ENCODE data around the gene BORCS5.

Gene BORCS5

DNA sequence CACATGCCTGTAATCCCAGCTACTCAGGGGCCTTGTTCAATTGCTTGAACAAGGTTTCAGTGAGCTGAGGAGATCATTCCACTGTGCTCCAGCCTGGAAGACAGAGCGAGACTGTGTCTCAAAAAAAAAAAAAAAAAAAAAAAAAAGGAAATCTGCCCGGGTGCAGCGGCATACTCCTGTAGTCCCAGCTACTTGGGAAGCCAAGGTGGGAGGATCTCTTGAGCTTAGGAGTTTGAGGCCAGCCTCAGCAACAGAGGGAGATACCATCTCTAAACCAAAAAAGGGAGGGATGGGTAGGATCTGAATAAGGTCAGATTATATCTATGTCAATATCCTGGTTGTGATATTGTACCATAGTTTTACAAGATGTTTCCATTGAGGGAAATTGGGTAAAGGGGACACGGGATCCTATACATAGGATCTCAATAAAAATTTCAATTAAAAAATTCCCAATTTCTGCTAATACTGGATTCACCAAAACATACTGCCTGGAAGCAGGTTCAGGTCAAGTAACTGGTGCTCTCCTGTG lies 76.4 kb downstream of the BORCS5 start:
- DNase-seq (ENCODE audit: low read depth in 2 of 2): no peak

DNA sequence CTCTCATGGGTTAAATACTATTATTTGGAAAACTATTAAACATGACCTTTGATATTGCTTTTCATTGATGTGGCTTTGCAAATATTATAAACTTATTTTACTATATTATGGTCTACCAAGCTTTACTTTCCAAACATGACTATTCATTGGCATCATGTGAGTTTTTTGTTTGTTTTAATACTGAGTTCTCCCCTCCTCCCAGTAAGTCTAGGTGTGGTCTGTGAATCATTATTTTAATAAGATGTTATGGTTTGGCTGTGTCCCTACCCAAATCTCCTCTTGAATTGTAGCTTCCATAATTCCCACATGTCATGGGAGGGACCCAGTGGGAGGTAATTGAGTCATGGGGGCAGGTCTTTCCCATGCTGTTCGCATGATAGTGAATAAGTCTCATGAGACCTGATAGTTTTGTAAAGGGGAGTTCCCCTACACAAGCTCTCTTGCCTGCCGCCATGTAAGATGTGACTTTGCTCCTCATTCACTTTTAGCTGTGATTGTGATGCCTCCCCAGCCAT lies 80.0 kb downstream of the BORCS5 start:
- no peak for DNase-seq (ENCODE audit: low read depth in 2 of 2)

DNA sequence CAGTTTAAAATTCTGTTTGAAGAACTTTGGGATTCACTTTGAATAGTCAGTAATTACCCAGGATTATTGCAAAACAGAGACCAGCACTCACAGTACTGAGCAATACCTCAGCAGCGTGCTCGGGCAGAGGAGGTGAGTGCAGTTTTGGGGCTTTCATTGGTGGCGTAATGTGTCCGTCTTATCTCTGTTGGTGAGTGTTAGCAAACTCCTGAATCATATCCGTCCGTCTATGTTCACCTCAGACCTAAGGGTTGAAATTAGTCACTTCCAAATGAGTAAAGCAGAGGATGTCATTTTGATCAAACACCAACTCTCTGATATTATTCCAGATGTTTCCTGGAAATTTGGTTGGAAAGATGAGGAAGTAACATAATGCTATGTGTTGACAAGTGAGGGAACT lies 82.8 kb downstream of the BORCS5 start:
- no peak for DNase-seq (ENCODE audit: low read depth in 2 of 2)

DNA sequence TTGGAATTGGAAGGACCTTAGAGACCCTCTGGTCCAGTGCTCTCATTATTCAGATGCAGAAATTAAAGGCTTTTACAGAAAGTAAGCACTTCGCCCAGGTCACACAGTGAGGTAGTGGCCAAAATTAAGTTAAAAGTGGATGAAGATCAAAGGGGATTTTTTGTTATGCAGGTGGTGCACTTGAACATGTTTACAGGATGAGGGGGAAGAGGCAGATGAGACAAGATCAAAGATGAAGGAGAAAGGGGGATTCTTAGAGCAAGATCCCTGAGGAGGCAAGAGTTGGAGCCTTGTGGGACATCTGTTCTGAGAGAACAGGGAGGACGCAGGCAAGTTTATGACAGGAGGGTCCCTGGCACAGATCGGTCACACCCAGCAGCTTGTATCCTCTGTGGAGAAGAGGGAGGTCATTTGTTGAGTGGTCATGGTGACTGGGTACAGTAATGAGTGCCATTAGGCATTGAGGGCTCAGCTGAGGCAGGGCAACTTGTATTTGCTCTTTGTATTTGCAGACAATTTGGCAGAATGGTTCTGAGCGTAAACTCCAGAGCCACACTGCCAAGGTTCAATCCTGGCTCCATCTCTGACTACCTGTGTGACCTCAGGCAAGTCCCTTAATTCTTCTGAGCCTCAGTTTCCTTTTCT lies 84.0 kb downstream of the BORCS5 start:
- no peak for DNase-seq (ENCODE audit: low read depth in 2 of 2)

DNA sequence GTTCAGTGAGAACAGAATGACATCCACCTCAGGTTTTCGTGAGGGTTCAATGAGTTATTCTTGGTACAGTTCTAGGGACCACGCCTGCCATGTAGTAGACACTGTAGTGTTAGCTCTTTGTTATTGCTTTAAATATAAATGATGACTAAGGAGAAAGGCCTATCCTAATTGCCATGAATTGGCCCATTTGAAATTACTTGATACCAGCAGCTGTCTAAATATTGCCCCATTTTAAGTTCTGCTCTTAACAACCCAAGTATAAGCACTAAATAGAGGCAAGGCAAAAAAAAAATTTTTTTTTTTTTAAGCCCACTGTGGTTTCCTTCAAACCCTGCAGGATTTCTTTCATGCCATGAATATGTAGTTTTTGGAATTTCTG lies 84.5 kb downstream of the BORCS5 start:
- no peak for DNase-seq (ENCODE audit: low read depth in 2 of 2)

DNA sequence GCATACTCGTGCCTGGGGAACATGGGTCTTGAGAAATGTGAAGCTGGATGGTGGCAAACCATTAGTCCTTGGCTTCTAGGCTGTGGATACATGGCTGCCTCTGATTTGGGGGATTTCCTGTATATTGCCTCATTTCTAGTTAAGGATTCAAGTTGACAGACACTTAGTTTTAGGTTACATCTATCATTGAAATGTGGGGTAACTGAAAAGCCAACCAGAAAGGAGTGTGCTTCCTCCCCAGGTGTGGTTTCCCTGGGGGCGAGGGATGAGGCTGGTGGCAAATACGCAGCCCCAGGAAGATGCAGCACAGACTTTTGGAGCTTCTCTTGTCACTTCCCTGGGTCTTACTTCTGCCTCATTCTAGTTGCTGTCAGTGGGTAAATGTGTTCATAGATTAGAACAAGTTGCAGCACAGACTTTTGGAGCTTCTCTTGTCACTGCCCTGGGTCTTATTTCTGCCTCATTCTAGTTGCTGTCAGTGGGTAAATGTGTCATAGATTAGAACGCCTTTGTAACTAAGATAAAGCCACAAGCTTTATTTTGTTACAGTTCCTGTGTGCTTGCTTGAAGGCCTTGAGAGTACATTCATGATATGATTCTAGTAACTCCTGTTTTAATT lies 85.1 kb downstream of the BORCS5 start:
- DNase-seq (ENCODE audit: low read depth in 2 of 2): no peak

DNA sequence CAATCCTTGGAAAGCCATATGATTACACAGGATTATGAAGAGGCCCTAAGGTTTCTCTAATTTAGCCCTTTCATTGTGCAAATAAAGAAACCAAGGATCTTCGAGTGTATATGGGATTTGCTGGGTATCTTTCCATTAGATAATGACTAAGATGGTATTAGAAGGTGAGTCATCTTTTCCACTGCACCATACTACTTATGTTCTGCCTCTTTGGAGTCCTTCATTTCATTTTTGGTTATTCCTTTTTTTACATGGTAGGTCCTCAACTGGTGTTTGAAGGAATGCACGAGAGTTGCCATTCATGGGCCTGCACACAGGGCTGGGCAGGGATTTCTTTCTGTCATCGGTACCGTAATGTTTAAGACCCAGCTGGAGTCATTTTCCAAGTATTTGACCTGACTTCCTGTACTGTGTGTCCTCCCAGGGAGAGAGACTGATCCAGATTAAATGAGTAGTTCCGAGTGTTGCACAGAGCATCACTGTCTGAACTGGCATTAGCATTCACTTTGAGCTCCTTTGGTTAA lies 85.7 kb downstream of the BORCS5 start:
- DNase-seq (ENCODE audit: low read depth in 2 of 2): no peak

DNA sequence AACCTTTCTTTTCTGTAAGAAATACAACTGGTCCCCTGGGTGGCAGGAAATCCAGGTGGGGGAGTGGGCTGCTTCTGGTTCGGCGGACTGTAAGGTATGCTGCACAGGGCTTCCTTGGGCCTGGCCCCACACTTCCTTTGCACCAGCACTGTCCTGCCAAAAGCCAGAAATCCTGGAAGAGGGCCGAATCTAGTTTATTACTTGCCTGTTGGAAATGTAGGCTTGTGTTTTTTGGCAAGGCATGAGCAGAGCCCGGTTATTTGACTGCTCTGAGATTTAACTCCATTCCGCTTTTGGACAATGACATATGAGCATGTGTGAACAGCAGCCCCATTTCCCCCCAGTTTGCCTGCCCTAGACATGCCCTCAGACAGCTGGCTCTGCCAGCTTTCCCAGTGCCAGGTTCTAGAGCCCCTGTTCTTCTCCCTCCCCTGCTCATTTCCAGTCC lies 86.6 kb downstream of the BORCS5 start:
- DNase-seq (ENCODE audit: low read depth in 2 of 2): no peak

DNA sequence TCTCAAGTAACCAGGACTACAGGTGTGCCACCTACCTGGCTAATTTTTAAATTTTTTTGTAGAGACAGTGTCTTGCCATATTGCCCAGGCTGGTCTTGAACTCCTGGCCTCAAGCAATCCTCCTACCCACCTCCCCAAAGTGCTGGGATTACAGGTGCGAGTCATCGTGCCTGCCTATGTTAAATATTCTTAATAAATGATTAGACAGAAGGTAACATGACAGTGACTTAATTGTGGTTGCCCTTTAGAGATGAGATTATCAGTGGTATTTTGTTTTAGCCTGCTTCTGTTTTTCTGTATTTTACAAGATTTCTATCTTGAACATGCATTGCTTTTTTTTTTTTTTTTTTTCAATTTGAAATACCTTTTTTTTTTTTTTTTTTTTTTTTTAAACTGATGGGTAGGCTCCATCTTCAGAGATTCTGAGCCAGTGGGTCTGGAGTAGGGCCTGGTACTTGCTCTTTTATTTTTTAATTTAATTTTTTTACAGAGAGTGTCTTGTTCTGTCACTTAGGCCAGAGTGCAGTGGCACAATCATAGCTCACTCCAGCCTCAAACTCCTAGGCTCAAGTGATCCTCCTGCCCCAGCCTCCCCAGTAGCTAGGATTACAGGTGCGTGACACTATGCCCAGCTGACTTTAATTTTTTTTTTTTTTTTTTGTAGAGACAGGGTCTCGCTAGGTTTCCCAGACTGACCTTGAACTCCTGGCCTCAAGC lies 88.4 kb downstream of the BORCS5 start:
- DNase-seq (ENCODE audit: low read depth in 2 of 2): no peak

DNA sequence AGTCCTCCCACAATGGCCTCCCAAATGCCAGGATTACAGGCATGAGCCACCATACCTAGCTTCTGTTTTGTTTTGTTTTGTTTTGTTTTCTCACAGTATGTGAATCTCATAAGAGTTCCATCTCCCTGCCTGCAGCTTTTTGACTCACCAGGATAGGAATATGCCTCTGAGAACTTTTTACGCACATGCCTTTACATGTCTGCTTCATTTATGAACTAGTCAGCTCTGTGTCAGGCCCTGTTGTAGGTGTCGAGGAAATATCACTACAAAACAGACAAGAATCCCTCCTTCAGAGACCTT lies 89.0 kb downstream of the BORCS5 start:
- DNase-seq (ENCODE audit: low read depth in 2 of 2): no peak

DNA sequence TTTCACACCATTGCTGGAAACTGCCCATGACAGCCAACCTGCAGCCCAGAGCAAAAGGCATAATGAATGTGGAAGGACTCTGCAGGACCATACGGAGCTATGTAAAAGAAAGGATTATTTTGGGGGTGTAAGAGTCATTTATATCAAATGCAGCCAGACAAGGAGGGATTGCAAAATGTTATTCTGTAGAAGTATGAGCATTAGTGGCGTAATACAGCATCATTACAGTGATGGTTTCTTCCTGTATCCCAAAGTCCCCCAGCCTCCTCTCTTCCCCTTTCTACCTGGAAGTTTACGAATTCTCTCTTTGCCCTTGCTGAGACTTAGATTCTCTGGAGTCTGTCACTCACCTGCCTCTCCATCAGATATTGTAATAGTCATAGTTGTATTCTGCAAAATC lies 89.9 kb downstream of the BORCS5 start:
- no peak for DNase-seq (ENCODE audit: low read depth in 2 of 2)

DNA sequence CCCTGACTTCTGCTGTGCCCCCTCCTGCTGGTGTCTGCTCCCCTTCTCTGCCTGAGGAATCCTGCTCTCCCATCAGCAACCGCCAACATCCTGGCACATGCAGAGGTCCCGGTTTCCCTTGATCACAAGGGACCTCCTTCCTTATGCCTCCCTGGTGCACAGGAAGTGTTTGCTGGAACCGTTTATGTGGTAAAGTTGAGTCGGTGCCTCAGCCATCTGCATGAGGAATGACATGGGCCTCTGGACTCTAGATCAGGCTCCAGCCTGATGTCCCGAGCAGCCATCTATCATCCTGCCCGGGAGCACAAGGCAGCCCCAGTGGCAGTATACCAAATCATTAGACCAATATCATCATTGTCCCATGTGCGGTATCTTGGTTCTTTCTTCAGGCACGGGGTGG lies 90.4 kb downstream of the BORCS5 start:
- DNase-seq (ENCODE audit: low read depth in 2 of 2): no peak

DNA sequence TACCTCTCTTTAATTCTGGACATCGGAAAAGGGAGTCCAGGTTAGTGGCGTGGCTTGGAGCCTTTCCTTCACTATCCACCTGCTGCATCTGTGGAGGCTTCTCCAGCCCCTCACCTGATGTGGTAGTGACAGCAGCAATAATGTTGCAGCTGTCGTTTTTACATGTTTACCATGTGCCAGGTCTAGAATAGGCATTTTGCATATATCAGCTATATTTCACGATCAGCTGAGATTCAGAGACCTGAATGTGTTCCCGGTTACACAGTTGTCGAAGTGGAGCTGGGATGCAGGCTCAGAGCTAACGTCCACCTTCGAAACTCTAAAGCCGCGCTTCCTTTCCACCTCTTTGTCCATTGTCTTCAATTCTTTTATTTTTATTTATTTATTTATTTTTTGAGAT lies 91.0 kb downstream of the BORCS5 start:
- DNase-seq (ENCODE audit: low read depth in 2 of 2): no peak

DNA sequence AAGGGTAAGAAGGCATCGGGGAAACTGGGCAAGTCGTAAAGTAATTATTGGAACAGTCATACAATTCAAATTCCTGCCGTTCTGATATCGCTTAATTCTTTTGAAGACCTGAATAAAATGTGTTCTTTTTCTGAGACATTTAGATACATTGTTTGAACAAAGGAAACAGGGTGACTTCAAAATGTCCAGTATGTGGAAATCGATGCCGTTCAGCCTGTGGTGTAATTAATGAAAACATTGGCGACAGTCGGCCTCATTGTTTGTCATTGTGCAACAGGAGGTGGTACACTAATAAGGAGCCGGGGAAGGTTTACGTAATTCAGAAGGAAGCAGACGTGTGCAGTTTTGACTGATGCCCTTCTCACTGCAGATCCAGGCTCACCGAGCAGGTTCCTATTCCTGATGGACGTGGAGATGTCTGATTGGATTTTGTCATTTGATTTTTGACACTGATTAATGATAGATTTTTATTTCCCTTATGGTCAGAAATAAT lies 92.7 kb downstream of the BORCS5 start:
- no peak for DNase-seq (ENCODE audit: low read depth in 2 of 2)

DNA sequence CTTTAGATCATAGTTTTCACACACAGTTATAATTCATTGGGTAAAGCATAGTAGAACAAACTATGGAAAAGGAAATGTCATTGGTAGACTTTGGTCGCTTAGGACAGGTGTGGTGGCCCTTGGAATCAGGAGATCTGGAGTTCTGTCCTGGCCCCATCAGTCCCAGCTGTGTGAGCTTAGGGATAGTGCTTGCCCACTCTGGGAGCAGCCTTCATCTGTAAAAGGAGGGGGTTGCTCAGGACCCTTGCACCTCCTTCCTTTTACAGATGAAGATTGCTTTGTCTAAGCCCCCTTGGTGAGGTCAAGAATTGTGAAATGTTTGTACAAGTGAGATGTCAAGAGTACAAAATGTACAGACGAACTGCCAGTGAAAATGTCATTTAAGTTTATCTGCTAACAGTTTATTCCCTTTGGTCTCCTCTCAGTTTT lies 93.2 kb downstream of the BORCS5 start:
- DNase-seq (ENCODE audit: low read depth in 2 of 2): no peak

DNA sequence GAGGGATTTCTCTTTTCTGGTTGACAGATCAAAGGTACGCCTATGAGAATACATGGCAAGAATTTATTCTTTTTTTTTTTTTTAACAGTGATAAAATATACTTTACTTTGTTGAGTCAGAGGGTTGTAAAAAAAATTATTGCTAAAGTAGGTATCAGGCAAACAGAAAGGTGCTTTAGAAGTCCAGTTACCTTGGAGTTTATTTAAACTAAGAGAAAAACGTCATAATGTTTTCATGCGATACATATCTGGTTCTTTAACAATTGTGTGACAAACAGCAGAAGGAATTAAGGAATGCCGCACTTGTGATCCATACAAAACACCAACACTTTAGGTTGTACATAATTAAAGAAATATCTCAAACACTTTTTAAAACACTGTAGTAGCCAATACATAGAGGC lies 94.2 kb downstream of the BORCS5 start:
- DNase-seq (ENCODE audit: low read depth in 2 of 2): no peak

DNA sequence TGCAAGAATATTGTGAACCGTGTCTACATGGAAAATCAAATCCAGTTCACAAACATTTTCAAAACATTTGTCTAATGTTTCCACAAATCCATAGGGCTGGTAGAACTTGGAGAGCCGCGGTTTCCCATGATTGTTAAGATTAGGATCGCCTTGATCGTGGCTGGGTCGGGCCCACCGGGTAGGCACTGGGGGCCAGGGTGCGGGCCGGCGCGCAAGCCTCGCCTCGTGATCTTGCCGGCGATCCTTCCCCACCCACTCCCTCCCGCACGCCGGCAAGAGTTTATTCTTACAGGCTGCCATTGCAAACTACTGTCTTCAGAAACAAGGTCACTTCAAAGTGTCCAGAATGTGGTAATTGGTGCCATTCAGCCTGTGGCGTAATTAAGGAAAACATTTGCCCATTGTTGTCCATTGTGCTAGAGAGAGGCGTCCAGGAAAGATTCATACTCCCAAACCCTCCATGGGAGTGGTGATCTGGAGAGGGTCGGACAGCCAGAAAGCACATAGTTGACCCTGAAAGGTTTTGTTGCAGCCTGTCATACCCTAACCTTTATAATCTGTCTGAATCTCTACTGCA lies 95.5 kb downstream of the BORCS5 start:
- DNase-seq (ENCODE audit: low read depth in 2 of 2): no peak

DNA sequence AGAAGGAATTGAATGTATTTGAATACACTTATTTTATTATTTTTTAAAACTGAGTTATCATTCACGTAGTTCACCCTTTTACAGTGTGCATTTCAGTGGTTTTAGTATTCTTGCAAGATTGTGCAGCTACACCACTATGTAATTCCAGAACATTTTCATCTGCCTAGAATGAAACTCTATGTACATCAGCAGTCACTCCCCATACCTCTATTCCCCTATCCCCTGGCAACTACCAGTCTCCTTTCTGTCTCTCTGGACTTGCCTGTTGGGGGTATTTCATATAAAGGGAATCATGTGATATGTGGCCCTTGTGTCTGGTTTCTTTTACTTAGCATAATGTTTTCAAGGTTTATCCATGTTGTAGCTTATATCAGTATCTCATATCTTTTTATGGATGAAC lies 96.8 kb downstream of the BORCS5 start:
- DNase-seq (ENCODE audit: low read depth in 2 of 2): no peak

DNA sequence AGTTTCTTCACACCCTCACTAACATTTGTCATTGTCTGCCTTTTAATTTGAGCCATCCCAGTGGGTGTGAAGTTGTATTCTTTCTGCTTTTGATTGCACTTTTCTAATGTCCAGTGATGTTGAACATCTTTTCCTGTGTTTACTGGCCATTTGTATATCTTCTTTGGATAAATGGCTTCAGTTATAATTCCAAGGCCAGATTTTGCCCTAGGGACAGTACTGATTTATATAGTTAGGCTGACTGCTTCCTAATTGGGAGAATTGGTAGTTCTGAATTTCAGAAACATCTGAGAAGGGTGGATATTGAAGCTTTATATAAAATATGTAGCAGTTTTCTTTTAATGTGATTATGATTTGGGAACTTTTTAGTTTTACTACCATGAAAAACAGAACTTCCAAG lies 97.4 kb downstream of the BORCS5 start:
- DNase-seq (ENCODE audit: low read depth in 2 of 2): no peak

DNA sequence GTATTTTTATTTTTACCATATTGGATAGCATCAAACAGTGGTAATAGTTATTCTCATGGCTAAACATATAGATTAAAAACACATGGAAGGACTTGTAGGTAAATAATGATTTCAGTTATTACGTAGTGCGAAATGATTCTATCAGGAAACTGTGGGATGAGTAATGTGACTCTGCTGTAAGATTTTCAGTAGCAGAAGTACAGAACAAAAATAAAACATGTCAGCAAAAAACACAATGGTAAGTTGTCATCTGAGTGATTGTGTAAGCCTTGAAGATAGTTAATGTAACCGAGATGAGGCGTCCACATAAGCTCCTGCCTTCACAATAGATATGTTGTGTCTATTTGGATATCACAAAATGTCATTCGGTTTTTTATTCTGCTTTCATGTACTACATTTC lies 99.8 kb downstream of the BORCS5 start:
- peak; percentile 58 to 60 for DNase-seq (ENCODE audit: low read depth in 2 of 2)

DNA sequence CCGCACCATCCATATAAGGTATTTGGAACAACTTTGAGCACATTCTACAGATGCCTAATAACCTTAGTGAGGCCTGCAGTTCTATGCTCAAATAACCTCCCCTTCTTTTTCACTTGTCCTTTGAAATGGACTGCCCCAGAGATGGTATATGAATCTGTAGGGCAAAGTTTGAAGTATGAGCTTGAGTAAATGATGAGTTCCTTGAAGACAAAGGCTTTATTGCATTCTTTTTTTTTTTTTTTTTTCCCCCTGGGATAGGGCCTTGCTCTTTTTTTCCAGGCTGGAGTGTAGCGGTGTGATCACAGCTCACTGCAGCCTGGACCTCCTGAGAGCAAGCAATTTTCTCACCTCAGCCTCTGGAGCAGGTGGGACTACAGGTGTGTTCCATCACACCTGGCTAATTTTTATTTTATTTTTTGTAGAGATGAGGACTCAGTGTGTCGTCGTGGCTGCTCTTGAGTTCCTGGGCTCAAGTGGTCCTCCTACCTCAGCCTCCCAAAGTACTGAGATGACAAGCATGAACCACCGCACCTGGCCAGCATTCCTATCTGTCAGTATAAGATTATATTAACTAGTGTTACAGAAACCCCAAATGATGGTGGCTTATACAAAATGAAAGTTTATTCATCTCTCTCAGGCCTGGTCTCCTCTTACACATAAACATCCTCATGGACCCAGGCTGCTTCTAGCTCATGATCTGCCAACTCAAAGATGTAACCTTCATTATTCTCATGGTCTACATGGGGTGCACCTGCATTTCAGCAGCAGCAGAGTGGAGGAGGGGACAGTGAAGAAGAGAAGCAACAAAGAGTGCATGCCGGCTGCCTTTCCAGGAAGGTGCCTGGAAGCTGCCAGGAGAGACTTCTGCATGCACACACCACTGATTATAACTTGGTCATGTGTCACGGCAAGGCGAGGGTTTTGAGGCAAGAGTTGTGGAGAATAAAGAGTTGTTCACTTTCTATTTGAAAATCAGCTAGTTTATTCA lies 104.4 kb downstream of the BORCS5 start:
- no peak for DNase-seq (ENCODE audit: low read depth in 2 of 2)
